Measurements from ENCODE around the gene FAM98B. TPM values are rescaled to one million over a fixed set of nuclear protein-coding genes. Genes with fewer than 3 reads are reported as not detected.

FAM98B gene
- total RNA-seq, 6 experiments from 2014 or later: 30.8 to 44.9 (median 40.1) TPM

DNA sequence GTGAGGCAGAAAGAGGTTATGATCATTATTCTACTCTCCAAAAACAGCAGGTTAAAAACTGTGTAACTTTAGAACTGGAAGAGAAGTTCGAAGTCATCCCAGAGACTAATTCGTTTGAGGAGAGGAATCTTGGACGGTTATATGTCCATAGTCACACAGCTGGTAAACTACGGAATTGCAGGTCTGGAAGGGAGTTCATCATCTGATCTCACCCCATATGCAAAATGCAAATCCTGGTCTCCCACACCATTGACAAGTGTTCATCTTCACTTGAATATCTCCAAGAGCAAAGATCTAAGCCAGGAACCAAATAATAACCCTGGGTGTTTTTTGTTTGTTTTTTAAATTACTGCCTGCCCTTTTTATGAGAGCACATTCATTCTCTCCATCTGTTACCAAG, 53.1 kb downstream of the FAM98B start:
- Mint-ChIP-seq H3K27ac (no peak overlapping the region), H3K9me3 (no peaks in the 10 kb centered on the region), H3K4me3 (no peak overlapping the region), H3K4me1 (ENCODE audit: low read depth) (peaks cover 7% of the 10 kb centered on the region; the same call in 1 of the 2 replicates), H3K27me3 (ENCODE audit: insufficient read depth) (no peaks in the 10 kb centered on the region; the same call in none of the 2 replicates), H3K36me3 (ENCODE audit: low read depth) (no peaks in the 10 kb centered on the region)
- DNase-seq: no peak
- TF ChIP-seq, protein P1, sequence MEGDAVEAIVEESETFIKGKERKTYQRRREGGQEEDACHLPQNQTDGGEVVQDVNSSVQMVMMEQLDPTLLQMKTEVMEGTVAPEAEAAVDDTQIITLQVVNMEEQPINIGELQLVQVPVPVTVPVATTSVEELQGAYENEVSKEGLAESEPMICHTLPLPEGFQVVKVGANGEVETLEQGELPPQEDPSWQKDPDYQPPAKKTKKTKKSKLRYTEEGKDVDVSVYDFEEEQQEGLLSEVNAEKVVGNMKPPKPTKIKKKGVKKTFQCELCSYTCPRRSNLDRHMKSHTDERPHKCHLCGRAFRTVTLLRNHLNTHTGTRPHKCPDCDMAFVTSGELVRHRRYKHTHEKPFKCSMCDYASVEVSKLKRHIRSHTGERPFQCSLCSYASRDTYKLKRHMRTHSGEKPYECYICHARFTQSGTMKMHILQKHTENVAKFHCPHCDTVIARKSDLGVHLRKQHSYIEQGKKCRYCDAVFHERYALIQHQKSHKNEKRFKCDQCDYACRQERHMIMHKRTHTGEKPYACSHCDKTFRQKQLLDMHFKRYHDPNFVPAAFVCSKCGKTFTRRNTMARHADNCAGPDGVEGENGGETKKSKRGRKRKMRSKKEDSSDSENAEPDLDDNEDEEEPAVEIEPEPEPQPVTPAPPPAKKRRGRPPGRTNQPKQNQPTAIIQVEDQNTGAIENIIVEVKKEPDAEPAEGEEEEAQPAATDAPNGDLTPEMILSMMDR (IDR thresholded peaks at IDR 0.05): no peak

DNA sequence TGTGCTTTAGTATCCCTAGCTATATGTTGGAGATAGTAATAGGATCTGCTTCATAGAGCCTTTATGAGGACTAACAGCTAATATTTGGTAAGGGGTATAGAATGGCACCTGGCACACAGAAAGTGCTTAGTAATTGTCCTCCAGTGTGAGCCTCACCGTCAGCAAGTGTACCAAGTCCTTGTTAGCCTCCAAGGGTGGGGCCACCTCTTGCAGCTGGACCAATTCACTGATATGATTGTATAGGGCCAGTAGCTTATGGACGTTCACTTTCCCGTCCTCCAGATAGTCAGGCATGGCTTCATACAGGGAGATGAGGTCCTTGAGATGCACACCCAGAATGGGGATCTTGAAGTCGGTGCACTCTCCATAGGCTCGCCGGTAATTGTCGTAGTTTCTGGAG, 53.6 kb downstream of the FAM98B start:
- Mint-ChIP-seq H3K36me3 (ENCODE audit: low read depth) (no peaks in the 10 kb centered on the region), H3K27ac (no peak overlapping the region), H3K9me3 (no peaks in the 10 kb centered on the region), H3K27me3 (ENCODE audit: insufficient read depth) (no peaks in the 10 kb centered on the region; the same call in none of the 2 replicates), H3K4me3 (no peak overlapping the region), H3K4me1 (ENCODE audit: low read depth) (peaks cover 7% of the 10 kb centered on the region; the same call in 1 of the 2 replicates)
- no peak for DNase-seq
- TF ChIP-seq, protein P1 (IDR thresholded peaks at IDR 0.05): no peak

DNA sequence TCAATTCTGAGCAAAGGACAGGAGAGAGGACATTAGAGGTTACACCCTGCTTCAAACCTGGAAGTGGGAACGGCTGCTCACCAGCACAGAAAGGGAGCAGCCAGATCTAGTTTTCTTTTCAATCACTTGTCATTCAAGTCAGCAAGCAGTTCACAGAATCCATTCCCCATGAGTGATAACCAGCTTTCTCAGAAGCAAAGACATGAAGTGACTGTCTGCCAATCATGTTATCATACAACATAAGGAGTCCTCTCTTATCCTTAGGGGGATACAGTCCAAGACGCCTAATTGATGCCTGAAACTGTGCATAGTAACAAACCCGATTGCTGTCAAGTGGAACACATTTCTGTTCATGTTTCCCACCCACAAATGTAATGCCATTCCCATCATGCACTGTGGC, 54.7 kb downstream of the FAM98B start:
- Mint-ChIP-seq H3K4me1 (ENCODE audit: low read depth) (peaks cover 7% of the 10 kb centered on the region; the same call in 1 of the 2 replicates), H3K27me3 (ENCODE audit: insufficient read depth) (no peaks in the 10 kb centered on the region; the same call in none of the 2 replicates), H3K4me3 (no peak overlapping the region), H3K9me3 (no peaks in the 10 kb centered on the region), H3K36me3 (ENCODE audit: low read depth) (no peaks in the 10 kb centered on the region), H3K27ac (no peak overlapping the region)
- TF ChIP-seq, protein P1 (IDR thresholded peaks at IDR 0.05): no peak
- DNase-seq: no peak

DNA sequence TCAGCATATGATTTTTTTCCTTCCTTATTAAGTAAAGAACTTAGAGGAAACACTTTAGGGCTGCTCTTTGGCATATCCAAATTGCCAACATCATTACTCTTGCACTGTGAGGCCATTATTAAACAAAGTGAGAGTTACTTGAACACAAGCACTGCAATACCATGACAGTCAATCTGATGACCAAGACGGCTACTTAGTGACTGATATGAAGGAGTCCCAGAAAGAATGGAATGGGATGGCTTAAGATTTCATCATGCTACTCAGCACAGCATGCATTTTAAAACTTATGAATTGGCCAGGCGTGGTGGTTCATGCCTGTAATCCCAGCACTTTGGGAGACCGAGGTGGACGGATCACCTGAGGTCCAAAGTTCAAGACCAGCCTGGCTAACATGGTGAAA, 55.2 kb downstream of the FAM98B start:
- H3K27ac Mint-ChIP-seq: no peak overlapping the region
- H3K27me3 Mint-ChIP-seq (ENCODE audit: insufficient read depth): no peaks in the 10 kb centered on the region; the same call in none of the 2 replicates
- peaks cover 7% of the 10 kb centered on the region; the same call in 1 of the 2 replicates for H3K4me1 Mint-ChIP-seq (ENCODE audit: low read depth)
- no peak overlapping the region for H3K4me3 Mint-ChIP-seq
- no peaks in the 10 kb centered on the region for H3K9me3 Mint-ChIP-seq
- DNase-seq: no peak
- no peaks in the 10 kb centered on the region for H3K36me3 Mint-ChIP-seq (ENCODE audit: low read depth)
- TF ChIP-seq, protein P1 (IDR thresholded peaks at IDR 0.05): no peak

DNA sequence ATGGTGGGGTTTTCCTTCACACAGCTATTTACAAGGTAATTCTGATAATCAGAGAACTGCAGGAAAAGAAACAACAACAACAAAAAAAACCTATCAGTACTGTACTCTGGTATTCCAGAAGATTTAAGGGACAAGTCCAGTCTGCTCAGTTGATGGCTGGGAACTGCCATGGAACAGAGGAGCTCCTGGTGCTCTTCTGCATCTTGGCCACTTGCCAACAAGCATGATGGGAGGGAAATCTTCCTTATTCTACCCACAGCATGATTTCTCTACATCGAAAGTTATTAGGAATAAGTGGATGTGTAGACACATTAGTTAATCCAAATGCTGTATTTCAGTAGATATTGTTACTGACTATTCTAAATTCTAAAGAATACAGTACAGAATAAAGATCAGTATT, 59.0 kb downstream of the FAM98B start:
- no peak for DNase-seq
- no peaks in the 10 kb centered on the region for H3K9me3 Mint-ChIP-seq
- H3K36me3 Mint-ChIP-seq (ENCODE audit: low read depth): no peaks in the 10 kb centered on the region
- TF ChIP-seq, protein P1 (IDR thresholded peaks at IDR 0.05): no peak
- no peak overlapping the region for H3K4me3 Mint-ChIP-seq
- H3K4me1 Mint-ChIP-seq (ENCODE audit: low read depth): peaks cover 23% of the 10 kb centered on the region
- no peaks in the 10 kb centered on the region; the same call in none of the 2 replicates for H3K27me3 Mint-ChIP-seq (ENCODE audit: insufficient read depth)
- H3K27ac Mint-ChIP-seq: no peak overlapping the region

DNA sequence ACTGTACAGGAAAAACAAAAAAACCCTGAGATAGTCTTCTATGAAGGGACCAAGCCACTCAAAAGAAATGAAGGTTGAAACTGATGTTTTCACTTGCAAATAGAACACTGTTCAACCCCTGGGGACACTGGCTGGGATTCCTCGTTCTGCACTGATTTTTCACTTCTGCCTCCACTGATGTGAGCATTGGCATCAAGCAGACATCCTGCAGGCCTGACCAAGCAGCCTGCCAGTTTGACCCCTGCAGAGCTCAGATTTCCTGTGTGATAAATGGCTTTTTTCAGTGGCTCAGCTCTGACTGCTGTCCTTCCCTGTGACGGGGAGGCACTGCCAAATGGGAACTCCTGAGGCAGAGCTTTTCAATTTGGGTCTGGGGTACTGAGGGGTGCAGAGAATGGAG, 60.7 kb downstream of the FAM98B start:
- H3K4me3 Mint-ChIP-seq: no peak overlapping the region
- no peaks in the 10 kb centered on the region for H3K36me3 Mint-ChIP-seq (ENCODE audit: low read depth)
- H3K9me3 Mint-ChIP-seq: no peaks in the 10 kb centered on the region
- no peak overlapping the region for H3K27ac Mint-ChIP-seq
- no peak for DNase-seq
- peaks cover 33% of the 10 kb centered on the region for H3K4me1 Mint-ChIP-seq (ENCODE audit: low read depth)
- no peaks in the 10 kb centered on the region; the same call in none of the 2 replicates for H3K27me3 Mint-ChIP-seq (ENCODE audit: insufficient read depth)
- TF ChIP-seq, protein P1 (IDR thresholded peaks at IDR 0.05): no peak

Data from HFFc6 (cell line).